ENCODE data around the gene ARFRP1.

DNA sequence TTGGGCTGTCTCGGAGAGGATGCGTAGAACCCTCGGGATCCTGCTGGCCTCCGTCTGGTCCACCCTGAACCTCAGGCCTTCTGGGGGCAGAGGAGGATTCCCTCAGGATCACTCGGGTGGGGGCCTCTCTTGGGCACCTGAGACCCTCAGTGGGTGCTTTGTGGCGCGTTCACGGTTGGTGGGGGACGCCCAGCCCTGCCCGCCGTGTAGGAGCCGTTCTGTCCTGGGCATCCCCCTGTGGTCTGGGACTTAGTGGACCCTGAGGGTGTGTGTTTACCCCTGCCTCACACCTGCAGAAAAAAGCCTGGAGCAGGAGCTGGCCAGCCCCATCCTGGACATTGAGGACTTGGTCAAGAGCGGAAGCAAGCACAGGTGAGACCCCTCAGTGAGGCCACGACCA lies 42.1 kb downstream of the ARFRP1 start:
- TF ChIP-seq, protein P1, sequence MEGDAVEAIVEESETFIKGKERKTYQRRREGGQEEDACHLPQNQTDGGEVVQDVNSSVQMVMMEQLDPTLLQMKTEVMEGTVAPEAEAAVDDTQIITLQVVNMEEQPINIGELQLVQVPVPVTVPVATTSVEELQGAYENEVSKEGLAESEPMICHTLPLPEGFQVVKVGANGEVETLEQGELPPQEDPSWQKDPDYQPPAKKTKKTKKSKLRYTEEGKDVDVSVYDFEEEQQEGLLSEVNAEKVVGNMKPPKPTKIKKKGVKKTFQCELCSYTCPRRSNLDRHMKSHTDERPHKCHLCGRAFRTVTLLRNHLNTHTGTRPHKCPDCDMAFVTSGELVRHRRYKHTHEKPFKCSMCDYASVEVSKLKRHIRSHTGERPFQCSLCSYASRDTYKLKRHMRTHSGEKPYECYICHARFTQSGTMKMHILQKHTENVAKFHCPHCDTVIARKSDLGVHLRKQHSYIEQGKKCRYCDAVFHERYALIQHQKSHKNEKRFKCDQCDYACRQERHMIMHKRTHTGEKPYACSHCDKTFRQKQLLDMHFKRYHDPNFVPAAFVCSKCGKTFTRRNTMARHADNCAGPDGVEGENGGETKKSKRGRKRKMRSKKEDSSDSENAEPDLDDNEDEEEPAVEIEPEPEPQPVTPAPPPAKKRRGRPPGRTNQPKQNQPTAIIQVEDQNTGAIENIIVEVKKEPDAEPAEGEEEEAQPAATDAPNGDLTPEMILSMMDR (IDR thresholded peaks at IDR 0.05): no peak
- no peak for TF ChIP-seq POLR2A (IDR thresholded peaks at IDR 0.05)
